PFSK-1 (cell line): Measurements from ENCODE around the gene RFTN1.

Experiments
- POLR2AphosphoS5 ChIP-seq: IDR thresholded peaks from 2 replicates; pipeline ENCODE4 v1.6.1; 2012; ENCODE audit warnings: low read depth, mild to moderate bottlenecking, control low read depth, low read length, moderate library complexity
- SIN3A ChIP-seq: IDR thresholded peaks from 2 replicates; pipeline ENCODE4 v1.6.1; 2012; ENCODE audit warnings: mild to moderate bottlenecking, low read length, moderate library complexity, borderline replicate concordance; ENCODE audit not compliant: insufficient read depth
- TAF1 ChIP-seq: IDR thresholded peaks from 2 replicates; pipeline ENCODE4 v1.6.1; 2012; ENCODE audit warnings: low read length, control low read depth, borderline replicate concordance; ENCODE audit not compliant: insufficient read depth
- TF ChIP-seq, protein P1 (sequence below), 2 experiments: IDR thresholded peaks; 2 replicates each; pipeline versions ENCODE4 v1.6.1 to v1.8.0; 2011 to 2012; ENCODE audit warnings: low read depth in 2 of 2, low read length in 2 of 2, control low read depth in 1 of 2, inconsistent platforms in 1 of 2, mild to moderate bottlenecking in 1 of 2, moderate library complexity in 1 of 2; ENCODE audit not compliant: insufficient read depth in 1 of 2

DNA sequence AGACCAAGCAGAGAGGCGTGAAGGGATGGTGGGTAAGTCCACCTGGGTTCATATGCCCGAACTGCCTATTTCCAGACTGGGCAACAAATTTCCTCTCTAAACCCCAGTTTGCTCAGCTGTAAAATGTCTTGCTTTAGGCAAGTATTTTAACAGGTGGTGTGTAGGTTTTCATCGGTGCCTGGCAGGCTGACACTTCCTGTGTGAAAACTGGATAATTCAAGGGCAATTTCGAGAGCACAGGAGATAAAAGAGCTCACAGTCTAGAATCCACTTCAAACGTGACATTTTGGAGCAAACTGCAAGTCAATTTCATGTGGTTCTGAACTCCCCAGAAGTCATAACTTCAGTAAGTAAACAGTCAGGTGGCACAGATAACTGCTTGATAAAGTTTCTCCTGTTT, 136.3 kb downstream of the RFTN1 start:
- TF ChIP-seq, protein P1, sequence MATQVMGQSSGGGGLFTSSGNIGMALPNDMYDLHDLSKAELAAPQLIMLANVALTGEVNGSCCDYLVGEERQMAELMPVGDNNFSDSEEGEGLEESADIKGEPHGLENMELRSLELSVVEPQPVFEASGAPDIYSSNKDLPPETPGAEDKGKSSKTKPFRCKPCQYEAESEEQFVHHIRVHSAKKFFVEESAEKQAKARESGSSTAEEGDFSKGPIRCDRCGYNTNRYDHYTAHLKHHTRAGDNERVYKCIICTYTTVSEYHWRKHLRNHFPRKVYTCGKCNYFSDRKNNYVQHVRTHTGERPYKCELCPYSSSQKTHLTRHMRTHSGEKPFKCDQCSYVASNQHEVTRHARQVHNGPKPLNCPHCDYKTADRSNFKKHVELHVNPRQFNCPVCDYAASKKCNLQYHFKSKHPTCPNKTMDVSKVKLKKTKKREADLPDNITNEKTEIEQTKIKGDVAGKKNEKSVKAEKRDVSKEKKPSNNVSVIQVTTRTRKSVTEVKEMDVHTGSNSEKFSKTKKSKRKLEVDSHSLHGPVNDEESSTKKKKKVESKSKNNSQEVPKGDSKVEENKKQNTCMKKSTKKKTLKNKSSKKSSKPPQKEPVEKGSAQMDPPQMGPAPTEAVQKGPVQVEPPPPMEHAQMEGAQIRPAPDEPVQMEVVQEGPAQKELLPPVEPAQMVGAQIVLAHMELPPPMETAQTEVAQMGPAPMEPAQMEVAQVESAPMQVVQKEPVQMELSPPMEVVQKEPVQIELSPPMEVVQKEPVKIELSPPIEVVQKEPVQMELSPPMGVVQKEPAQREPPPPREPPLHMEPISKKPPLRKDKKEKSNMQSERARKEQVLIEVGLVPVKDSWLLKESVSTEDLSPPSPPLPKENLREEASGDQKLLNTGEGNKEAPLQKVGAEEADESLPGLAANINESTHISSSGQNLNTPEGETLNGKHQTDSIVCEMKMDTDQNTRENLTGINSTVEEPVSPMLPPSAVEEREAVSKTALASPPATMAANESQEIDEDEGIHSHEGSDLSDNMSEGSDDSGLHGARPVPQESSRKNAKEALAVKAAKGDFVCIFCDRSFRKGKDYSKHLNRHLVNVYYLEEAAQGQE (IDR thresholded peaks at IDR 0.05; ENCODE audit: insufficient read depth in 1 of 2, low read depth in 2 of 2, low read length in 2 of 2): no peak
- TF ChIP-seq POLR2AphosphoS5: no peak
- TF ChIP-seq TAF1: no peak
- TF ChIP-seq SIN3A: no peak
